Activated T-cell treated with anti-CD3 and anti-CD28 coated beads for 4 hours (primary cell): ENCODE measurements around the gene SUMO3.

ENCODE experiments used
- DNase-seq: peaks from one replicate; pipeline ENCODE4 v3.0.0-alpha.2; 2020

Gene SUMO3

DNA sequence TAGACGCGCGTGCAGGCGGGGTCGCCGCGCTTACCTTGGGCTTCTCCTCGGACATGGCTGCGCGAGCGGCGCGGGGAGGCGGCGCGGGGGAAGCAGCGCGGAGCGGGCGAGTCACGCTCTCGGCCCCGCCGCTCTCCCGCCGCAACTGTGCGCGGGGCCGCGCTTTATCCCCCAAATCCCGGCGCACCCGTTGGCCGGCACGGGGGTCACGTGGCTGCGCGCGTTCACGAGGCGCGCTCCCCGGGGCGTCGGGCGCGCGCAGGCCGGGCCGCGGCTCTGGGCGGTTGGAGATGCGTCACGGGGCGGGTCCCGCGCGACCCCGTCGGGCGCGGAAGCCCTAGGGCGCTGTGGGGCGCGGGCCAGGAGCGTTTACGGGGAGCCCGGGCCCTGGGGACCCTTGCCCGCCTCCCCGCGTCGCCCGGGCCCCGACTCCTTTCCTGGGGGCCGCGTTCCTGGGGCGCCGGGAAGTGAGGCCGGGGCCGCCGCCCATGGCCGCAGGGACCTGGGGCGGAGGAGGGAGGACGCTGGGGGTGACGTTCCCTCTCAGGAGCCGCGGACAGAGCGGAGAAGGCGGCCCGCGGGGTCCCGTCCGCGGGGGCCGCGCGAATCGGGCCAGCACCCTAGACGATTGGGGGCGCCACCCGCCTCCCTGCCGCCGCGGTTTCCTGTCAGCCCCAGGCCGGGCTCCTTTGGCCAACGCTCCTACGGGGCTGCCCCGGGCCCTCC lies at the start of gene SUMO3:
Gene SUMO3, minus strand, starts transcription at position 149 of the 726 bp plus-strand sequence. Its CDS starts 94 bp downstream, at position 55.
- DNase-seq: peak; percentile 77

DNA sequence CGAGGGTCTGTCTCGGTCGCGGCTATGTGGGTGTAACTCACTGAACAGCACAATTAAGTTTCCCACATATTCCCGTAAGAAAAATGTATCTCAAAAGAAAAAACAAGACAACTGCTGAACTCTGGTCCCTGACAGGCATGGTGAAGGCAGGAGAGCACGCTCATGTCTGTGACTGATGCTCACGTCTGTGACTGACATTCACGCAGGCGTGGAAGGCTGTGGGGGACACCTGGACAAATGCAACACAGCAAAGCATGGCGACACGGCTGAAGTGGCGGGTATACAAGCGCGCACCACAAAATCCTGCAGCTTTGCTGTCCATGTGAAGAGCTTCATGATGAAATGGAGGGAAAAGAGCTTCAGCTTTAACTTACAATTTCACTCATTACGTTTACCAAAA lies 49.6 kb upstream of the SUMO3 start:
- DNase-seq: no peak

DNA sequence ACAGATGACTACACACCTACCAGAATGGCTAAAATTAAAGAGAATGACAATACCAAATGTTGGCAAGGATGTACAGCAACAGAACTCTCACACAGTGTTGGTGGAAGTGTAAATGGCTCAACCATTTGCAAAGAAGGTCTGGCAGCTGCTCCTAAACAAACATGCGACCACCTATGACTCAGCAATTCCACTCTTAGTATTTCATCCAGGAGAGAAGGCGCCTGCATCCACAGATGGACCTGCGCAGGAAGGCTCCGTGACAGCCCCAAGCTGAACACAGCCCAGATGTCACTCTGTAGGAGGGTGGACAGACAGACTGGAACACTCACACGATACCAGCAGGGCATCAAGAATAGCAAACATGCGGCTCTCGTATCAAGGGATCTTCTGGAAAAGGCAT lies 48.9 kb upstream of the SUMO3 start:
- DNase-seq: no peak

DNA sequence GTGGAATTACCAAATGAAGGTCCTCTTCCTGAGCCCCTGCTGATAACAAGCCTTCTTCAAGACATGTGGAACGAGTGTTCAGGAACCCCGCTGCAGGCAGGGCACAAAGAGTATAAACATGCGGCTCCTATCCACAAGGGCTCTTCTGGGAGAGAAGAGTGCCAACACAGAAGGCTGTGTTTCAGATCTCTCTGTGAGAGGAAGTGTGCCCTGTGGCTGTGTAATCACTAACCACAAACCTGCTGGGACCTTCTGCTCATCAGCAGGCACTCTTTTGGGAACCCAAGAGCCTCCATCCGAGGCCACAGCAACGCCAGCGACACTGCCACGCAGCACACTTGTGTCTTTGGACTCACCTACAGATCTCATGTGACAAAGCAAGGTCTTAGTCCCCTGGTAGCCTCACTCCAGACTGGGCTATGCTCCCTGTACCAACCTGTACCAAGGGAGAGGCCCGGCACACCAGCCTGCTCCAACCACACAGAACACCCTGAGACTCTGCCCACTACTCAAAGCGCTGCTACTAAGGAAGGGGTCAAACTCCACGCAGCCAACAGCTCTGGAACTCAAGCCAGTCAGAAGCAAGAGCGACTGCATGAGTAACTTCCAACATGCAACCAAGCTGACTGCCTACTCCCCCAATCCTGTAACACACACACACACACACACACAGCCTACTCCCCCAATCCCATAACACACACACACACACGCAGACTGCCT lies 47.9 kb upstream of the SUMO3 start:
- DNase-seq: no peak

DNA sequence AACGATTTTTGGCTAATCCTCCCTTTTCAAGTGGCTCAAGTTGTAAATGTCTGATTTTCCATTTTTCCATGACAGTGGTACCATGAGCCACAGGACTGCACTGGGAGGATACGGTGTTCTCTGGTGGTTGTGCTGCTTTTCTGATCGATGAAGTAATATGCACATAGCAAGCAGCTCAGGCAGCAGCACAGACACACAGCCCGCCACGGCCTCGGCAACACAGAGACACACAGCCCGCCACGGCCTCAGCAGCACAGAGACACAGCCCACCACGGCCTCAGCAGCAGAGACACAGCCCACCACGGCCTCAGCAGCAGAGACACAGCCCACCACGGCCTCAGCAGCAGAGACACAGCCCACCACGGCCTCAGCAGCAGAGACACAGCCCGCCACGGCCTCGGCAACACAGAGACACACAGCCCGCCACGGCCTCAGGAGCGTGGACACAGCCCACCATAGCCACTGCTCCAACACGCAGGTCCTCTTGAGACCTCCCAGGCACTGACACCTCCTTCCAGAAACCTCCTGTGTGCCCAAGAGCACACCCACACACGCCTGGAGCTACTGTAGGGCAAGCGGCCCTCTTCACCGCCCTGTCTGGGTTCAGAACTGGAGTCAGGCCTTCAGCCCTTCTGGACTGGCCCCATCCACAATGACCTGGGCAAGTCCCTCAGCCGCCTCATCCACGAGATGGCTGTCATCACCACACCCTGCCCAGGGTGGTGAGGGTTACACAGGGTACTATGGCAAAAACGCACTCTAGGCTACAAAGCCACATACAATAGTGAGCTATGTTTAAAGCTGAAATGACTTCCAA lies 45.2 kb upstream of the SUMO3 start:
- DNase-seq: no peak

DNA sequence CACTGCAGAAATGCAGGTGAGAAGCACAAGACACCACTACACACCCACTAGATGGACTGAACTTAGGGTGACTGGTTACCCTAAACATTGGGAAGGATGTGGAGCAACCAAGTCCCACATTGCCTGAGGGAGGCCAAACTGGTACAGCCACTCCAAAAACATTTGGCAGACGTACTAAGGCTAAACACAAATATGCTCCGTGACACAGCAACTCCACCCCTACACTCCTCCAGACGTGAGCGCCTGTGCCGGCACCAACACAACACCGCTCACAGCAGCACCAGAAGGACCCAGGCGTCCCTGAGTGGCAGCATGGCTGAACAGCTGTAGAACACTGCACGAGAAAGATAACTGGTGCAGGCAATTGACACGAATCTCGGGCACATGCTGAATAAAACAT lies 40.9 kb upstream of the SUMO3 start:
- no peak for DNase-seq

DNA sequence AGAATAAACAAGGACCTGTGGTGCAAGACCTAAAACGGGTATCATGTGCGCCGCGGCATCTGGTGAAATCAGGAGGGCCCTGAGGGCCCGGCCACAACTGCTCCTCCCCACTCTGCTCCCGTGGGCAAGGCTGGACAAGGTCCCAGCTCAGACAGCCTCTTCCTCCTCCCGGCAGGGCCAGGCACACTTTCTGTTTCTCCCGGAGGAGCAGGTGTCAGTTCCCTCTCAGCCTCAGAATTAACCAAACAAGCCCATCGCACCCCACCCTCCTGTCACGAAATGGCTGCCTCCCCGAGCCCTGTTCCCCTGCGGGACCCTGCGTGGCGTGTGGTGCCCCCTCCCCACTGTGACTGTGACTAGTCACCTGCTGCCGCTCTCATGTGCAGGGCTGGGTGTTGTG lies 40.4 kb upstream of the SUMO3 start:
- DNase-seq: no peak

DNA sequence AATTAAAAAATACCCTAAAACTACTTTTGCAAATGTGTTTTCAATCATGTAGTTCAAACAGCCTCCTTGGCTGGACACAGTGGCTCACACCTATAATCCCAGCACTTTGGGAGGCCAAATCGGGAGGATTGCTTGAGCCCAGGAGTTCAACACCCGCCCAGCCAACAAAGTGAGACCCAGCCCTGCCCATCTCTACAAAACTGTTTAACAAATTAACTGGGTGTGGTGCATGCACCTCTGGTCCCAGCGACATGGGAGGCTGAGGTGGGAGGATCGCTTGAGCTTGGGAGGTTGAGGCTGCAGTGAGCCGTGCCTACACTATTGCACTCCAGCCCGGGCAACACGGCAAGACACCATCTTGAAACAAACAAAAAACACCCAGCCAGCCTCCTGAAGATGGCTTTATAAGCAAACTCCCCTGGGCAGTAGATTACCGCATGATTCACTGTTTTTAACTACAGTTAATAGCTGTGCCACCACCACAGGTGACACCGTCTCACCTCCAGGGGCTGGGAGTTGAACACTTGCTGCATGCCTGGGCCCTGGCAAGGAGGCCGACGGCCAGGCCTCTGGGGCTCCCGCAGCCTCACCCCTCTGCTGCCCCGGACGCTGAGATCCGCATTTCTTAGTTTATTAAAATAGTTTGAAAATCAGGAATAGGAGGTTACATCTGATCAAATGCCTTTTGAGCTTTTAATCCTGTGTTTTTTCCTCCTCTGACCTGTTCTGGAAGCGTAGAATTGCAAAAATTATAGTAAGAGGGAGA lies 39.4 kb upstream of the SUMO3 start:
- no peak for DNase-seq

DNA sequence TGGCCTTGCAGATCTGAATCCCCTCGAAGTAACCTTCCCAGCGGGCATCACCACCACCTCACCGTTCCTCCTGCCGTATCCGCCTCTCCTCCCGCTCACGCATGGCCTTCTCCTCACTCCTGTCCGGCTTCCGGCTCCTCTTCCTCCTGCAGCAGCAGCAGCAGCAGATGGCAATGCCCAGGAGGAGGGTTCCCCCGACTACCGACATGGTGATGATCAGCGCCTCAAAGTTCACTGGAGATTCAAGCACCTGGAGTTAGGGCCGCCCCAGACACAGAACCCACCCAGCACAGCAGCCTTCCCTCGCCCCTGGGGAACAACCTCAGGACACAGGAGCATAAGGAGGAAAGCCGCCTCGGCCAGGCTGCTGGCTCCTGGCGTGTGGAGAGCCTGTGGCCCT lies 38.3 kb upstream of the SUMO3 start:
- no peak for DNase-seq

DNA sequence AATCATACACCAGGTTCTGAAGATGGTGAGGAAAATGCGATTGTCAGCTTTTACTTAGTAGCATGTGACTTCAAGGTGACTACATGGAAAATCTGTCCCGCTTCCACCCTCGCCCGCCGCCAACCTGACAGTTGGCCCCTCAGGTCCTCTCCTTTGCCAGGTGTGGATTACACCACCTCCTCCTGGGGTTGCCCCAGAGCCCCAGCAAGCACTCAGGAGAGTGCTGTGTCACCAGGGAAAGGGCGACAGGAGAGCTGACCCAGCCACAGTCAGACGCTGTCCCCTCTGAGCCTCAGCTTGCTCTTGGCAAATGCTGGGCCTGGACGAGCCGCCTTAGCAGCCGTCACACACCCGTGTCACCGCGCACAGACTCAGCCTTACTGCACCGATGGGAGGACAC lies 37.7 kb upstream of the SUMO3 start:
- DNase-seq: no peak

DNA sequence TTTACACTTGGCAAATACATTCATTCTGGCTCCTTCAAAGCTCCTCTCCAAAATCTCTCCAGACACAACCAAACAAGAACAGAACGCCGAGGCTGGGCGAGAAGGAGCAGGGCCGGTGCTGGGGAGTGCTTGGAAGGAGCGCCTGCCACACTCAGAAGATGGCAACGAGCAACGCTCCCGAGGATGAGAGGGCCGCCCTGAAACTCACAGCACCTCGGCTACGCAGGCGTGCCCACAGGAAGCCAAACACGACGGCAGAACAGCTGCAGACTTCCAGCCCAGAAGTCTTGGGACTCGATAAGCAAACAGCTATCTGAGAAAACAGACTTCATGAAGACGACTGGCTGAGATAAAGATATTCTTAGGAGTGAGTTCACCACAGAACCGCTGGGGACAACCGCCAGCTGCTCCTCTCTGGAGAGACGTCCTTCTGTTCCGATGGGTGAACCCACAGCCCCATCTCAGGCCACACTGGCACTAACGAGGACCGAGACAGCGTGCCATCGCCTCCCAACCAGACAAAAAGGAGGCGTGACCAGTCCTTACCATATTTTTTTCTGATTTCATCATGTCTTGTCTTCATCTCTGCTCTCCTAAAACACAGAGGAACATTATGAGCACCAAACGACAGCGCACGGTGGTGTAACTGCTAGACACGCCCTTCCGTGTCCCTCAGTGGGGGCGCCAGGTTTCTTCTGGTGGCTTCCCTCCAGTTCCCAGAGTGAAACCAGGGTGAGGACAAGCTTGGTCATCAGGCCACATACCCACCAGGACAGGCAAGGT lies 37.0 kb upstream of the SUMO3 start:
- DNase-seq: no peak

DNA sequence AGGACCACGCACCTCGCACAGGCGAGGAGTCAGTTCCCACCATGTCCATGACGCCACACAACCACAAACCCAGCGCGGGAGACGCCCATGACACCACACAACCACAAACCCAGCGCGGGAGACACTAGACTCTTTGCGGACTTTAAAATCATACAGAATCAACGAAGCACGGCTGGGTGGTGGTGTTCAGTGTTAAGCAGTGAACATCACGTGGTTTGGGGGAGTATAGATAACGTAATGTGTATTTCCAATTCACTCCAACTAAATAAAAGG lies 36.5 kb upstream of the SUMO3 start:
- DNase-seq: no peak

DNA sequence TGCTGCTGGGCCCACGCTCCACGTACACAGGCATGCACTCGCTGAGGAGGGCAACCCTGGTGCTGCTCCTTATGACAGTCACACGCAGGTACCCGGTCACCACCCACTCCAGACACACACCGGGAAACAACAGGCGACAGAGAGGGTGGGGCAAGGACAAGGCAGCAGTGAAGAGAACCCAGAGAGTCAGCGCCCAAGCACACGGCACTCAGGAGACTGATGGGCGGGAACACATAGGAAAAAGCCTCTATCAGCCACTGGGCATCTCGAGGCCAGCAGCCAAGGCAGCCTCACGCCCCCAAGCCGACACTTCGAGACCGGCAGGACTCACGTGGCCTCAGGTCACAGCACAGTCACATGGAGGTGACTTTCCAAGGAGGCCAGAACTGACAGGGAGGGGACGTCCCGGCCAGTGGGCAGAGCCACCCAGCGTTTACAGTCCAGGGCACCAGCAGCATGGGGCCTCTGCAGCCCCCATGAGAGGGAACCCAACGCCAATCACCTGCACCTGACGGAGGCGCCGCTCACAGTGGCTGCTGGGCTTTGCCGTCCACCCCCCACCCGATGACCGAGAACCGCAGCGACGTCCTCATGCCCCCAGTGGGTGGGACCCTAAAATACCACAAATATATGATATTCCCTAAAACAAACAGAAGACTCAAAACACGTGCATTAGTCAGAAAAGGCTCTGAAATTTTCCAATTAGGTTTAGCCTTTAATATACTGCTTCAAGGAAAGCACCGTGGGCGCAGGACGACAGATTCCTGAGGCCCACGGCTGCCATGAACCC lies 35.9 kb upstream of the SUMO3 start:
- no peak for DNase-seq

DNA sequence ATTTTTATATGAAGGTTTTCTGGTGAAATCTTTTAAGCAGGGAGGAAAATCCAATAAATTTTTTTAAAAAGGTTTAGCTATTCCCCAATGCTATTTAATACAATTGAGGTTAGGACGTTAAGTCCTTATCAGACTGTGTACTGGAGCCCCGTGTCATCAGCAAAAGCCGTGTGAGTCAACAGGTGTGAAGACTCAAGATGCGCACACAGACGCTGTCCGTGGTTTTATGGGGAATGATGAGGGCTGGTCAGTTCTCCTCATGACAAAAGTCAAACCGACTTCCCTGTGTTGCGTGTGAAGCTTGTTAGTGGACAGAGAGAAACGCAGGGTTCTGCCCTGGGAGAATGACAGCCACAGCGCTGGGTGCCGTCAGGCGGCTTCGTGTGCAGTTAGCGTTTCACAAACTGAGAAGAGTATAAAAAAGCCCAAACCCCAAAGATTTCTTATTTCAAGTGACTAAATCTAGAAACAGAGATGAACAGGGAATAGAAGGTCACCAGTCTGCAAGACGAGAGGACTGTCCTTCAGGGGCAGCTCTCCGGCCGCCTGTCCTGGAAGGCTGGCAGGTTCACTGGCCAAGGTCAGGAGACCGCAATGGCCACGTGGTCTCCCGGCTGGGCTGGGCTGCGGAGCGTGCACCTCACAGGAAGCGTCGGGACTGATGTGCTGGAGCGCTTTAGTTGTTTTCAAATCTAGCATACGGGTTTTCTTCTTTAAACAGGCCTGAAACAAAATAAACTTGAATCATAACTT lies 33.2 kb upstream of the SUMO3 start:
- DNase-seq: no peak

DNA sequence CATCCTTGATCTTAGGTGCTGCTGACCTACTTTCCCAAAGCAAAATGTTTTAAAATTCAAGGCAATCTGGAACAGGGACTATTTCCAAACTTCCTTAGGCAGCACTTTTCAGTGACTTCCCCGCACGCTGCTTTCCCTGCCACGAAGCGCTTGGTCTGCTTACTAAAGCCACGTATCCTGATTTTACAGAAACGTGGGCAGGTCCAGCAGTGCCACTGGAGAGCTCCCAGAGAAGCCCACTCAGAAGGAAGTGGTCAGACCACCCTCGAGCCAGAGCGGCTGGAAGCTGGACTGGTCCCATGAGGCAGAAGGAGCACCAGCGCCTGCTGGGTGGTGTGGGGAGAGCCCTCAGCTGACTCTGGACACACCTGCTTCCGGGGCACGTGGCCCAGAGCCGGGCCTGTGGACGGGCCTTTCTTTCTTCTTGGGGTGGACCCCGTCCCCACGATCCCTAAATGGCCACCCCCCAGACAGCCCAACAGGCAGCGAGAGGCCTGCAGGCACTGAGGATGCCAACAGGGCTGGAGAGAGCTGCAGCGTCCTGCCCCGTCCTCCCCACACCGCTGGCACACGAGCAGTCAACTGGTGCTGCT lies 32.4 kb upstream of the SUMO3 start:
- no peak for DNase-seq

DNA sequence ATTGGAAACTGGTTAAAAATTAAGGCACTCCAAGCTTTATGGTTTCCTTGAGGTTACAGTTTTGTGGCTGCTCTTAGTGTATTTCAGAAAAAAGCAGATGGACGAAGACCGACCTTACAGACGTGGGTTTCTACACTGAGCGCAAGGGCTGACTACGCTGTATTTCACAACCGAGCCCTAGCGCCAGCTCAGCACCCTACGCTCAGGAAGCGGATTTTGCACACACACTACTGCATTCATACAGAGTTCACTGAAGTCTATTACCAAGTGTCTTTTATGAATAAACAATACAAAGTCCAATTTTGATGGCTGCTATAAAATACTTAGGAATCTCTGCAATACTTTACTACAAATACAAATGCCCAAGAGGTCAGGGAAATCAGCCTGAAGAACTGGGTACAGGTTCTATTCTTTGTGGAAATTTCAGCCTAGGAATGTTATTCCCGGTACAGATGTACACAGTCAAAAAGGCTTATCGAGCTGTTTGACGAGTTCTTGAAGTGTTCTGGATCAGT lies 31.8 kb upstream of the SUMO3 start:
- DNase-seq: no peak

DNA sequence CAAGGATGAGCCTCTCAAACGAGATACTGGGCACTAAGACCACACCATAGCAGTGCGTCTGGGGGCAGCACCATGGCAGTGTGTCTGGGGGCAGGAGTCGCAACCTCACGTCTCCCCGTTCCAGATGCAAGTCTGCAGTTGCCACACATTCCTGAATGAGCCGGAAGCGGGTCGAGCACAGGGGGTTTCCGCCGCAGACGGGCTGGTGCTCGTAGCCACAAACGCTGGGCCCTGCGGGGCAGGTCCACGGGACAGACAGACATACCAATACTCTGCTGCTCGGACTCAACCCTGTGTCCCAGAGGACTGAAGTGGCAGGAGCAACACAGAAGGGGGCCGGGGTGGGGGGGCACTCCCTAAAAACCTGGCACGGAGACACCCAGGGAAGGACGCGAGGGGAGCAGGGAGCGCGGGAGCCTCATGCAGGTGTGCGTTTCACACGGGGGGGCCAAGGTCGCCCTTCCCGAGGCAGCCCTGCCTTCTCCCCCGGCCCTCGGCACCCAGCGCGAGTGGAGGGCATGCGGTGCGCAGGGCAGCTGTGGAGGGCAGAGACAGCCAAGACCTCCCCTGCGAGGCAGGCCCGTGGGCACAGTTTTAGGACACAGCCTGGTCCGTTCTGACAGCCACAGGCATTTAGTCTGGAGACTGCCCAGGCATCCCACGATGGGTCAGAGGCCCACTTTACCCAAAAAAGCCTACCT lies 31.1 kb upstream of the SUMO3 start:
- no peak for DNase-seq

DNA sequence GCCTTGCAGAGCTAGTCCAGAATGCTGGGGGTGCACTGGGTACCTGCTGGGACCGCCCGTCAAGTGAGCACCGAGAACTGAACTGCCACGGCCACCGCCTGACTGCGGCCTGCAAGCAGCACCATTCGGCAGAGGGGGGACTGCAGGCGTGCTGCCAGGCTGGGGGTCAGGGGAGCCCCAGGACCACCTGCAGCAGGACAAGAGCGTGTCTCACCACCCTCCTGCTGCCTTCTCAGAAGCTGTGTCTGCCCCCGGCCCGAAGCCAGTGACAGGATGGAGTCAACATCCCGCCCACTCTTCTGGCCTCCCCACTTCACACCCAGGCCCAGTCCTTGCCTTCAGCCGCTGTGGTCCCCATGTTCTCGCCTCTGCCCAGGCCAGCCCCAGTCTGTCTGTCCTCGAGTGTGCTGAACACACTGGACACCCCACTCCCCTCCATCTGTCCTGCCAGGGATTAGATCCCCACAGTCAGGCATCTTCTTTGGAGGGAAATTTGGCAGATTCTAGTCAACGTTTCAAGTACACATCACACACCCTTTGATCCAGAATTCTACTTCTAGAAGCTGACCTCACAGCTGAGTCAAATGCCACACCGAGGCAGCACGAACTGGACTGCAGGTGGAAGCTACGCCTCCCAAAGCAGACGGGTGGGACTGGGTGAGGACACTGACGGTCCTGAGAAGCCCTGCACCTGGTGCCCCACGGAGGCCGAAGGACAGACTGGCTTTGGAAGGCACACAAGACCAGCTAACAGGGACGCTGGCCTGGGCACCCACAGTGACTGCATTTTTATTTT lies 29.6 kb upstream of the SUMO3 start:
- DNase-seq: no peak
